Measurements from ENCODE around the gene DGKH.
"Not testable (repeated sequence)": the region's sequence is repeated elsewhere in the genome, so short reads cannot be mapped to it uniquely, and the experiment has no call there.

DGKH gene

DNA sequence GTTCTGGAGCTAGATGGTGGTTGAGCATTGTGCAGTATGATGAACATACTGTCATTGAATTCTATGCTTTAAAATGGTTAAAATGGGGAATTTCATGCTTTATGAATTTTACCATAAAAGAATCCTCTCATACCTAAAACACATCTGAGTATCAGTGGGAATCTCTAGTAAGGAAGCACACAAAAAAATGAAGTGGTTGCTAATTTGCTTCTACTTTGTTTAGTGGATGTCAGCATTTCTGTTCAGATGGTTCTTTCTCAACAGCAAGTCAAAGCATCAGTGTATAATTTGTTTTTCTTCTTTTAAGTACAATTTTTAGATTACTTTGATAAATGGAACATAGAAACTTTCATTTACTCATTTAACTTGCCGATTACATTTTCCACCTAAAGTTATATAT, 171.4 kb downstream of the DGKH start:
- no peaks in the 10 kb centered on the region for H3K27me3 ChIP-seq
- H3K36me3 ChIP-seq: no peaks in the 10 kb centered on the region
- no peak overlapping the region for H3K4me3 ChIP-seq (ENCODE audit: low read depth in 1 of 2, low read length in 1 of 2)
- no peaks in the 10 kb centered on the region for H3K4me1 ChIP-seq (ENCODE audit: control insufficient read depth in 1 of 2, insufficient read depth in 1 of 2, low read depth in 1 of 2, low read length in 1 of 2)
- H3K9me3 ChIP-seq: no peaks in the 10 kb centered on the region
- TF ChIP-seq CTCF (IDR thresholded peaks at IDR 0.05): no peak
- no peak overlapping the region for H3K27ac ChIP-seq

DNA sequence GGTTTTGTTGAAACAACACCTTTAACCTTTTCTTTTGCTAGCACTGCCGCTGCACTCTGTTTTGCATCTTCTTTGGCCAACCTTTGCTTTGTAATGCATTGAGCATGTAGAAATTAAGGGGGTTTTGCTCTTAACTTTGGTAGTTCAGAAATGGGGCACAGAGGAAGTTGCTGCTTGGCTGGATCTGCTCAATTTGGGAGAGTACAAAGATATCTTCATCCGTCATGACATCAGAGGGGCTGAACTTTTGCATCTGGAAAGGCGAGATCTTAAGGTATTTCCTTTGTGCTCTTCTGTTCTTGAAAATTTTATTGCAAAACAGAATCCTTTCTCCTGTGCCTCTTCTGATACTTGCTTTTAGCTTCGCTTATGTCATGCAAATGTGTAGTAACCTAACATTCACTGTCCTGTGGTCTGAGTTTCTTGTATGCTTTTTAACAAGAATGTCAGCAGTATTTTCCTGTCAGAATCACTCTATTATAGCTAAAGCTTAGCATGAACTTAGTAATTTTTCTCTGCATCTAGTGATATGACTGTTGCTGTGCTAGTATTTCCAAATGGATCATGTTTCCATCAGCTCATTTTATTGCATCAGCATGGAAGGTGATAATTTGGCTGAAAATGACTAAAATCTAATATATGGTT, 172.8 kb downstream of the DGKH start:
- H3K9me3 ChIP-seq: no peaks in the 10 kb centered on the region

DNA sequence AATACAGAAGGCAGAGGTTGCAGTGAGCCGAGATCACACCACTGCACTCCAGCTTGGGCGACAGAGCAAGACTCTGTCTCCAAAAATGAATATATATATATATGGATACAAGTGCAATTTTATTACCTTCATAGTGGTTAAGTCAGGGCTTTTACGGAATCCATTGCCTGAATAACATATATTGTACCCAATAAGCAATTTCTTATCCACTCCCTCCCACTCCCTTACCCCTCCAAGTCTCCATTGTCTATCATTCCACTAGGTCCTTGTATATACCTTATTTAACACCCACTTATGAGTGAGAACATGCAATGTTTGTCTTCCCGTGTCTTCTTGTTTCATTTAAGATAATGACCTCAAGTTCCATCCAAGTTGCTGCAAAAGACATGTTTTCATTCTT, 175.2 kb downstream of the DGKH start:
- no peaks in the 10 kb centered on the region for H3K4me1 ChIP-seq (ENCODE audit: control insufficient read depth in 1 of 2, insufficient read depth in 1 of 2, low read depth in 1 of 2, low read length in 1 of 2)
- H3K27ac ChIP-seq: no peak overlapping the region
- H3K4me3 ChIP-seq (ENCODE audit: low read depth in 1 of 2, low read length in 1 of 2): no peak overlapping the region
- no peaks in the 10 kb centered on the region for H3K9me3 ChIP-seq
- H3K27me3 ChIP-seq: no peaks in the 10 kb centered on the region
- no peak for TF ChIP-seq CTCF (IDR thresholded peaks at IDR 0.05)
- no peaks in the 10 kb centered on the region for H3K36me3 ChIP-seq

More for the DNA sequence above, 172.8 kb downstream of the DGKH start:
- Histone ChIP-seq H3K4me1 (ENCODE audit: control insufficient read depth in 1 of 2, insufficient read depth in 1 of 2, low read depth in 1 of 2, low read length in 1 of 2) (no peaks in the 10 kb centered on the region), H3K4me3 (ENCODE audit: low read depth in 1 of 2, low read length in 1 of 2) (no peak overlapping the region), H3K27ac (no peak overlapping the region), H3K27me3 (no peaks in the 10 kb centered on the region), H3K36me3 (no peaks in the 10 kb centered on the region)
- no peak for TF ChIP-seq CTCF (IDR thresholded peaks at IDR 0.05)

- Histone ChIP-seq H3K4me1 (ENCODE audit: control insufficient read depth in 1 of 2, insufficient read depth in 1 of 2, low read depth in 1 of 2, low read length in 1 of 2) (no peaks in the 10 kb centered on the region), H3K36me3 (no peaks in the 10 kb centered on the region), H3K27ac (no peak overlapping the region), H3K27me3 (no peaks in the 10 kb centered on the region), H3K9me3 (no peaks in the 10 kb centered on the region), H3K4me3 (ENCODE audit: low read depth in 1 of 2, low read length in 1 of 2) (no peak overlapping the region)
- no peak for TF ChIP-seq CTCF (IDR thresholded peaks at IDR 0.05)
Measured at GRCh38 chr13:42225051-42225450, 176.6 kb downstream of the DGKH start.

DNA sequence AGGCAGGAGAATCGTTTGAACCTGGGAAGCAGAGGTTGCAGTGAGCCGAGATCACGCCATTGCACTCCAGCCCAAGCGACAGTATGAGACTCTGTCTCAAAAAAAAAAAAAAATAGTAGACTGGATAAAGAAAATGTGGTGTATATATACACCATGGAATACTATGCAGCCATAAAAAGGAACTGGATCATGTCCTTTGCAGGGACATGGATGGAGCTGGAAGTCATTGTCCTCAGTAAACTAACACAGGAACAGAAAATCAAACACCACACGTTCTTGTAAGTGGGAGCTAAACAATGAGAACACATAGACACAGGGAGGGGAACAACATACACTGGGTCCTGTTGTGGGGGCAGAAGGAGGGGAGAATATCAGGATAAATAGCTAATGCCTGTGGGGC, 178.3 kb downstream of the DGKH start:
- not testable (repeated sequence) for H3K27me3 ChIP-seq; H3K27ac ChIP-seq; H3K4me3 ChIP-seq (ENCODE audit: low read depth in 1 of 2, low read length in 1 of 2); H3K36me3 ChIP-seq; H3K4me1 ChIP-seq (ENCODE audit: control insufficient read depth in 1 of 2, insufficient read depth in 1 of 2, low read depth in 1 of 2, low read length in 1 of 2); H3K9me3 ChIP-seq

DNA sequence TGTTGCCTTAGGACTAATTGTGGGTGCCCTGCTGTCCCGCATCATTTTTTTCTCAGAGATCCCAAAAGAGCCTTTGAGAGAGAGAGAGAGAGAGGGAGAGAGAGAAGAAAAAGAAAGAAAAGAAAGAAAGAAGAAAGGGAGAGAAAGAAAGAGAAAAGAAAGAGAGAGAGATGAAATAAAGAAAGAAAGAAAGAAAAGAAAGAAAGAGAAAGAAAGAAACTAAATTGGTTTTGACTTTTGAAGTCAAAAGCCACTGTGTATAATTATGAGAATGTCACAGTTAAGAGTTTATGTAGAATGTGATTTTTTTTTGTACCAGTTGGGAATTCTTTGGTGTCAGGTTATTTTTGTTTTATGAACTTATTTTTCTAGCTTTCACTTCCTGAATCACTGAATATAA, 180.1 kb downstream of the DGKH start:
- no peak for TF ChIP-seq CTCF (IDR thresholded peaks at IDR 0.05)
- H3K4me1 ChIP-seq (ENCODE audit: control insufficient read depth in 1 of 2, insufficient read depth in 1 of 2, low read depth in 1 of 2, low read length in 1 of 2): no peaks in the 10 kb centered on the region
- no peaks in the 10 kb centered on the region for H3K27me3 ChIP-seq
- no peaks in the 10 kb centered on the region for H3K36me3 ChIP-seq
- no peak overlapping the region for H3K4me3 ChIP-seq (ENCODE audit: low read depth in 1 of 2, low read length in 1 of 2)
- no peak overlapping the region for H3K27ac ChIP-seq
- H3K9me3 ChIP-seq: no peaks in the 10 kb centered on the region

All from neutrophil (primary cell).